H9 (cell line): ENCODE measurements around the gene RGL2. TPM values are rescaled to one million over a fixed set of nuclear protein-coding genes. Genes with fewer than 3 reads are reported as not detected.
A peak's percentile ranks its signal among the peaks of the same experiment; 100 is the strongest.

ENCODE experiments used
- DNase-seq: peaks from one replicate; pipeline ENCODE4 v3.0.0-alpha.2; 2017
- H2AFZ ChIP-seq: one replicate; pipeline ENCODE4 v1.6.1; 2013; ENCODE audit warnings: mild to moderate bottlenecking, low read length, control low read depth, moderate library complexity
- H2AK5ac ChIP-seq: 2 replicates; pipeline ENCODE4 v1.6.1; 2013; ENCODE audit warnings: low read length, control low read depth, mixed read lengths; ENCODE audit not compliant: insufficient read length
- H2BK120ac ChIP-seq: one replicate; pipeline ENCODE4 v1.6.1; 2013; ENCODE audit warnings: low read depth, mild to moderate bottlenecking, low read length, control low read depth, inconsistent platforms; ENCODE audit not compliant: poor library complexity, severe bottlenecking
- H2BK12ac ChIP-seq: 2 replicates; pipeline ENCODE4 v1.6.1; 2013; ENCODE audit warnings: low read length, control low read depth, mixed read lengths, low read depth; ENCODE audit not compliant: insufficient read length
- H2BK15ac ChIP-seq: 2 replicates; pipeline ENCODE4 v1.6.1; 2013; ENCODE audit warnings: low read depth, low read length, control low read depth
- H2BK20ac ChIP-seq: one replicate; pipeline ENCODE4 v1.6.1; 2013; ENCODE audit warnings: low read depth, mild to moderate bottlenecking, low read length, control low read depth, inconsistent platforms; ENCODE audit not compliant: poor library complexity, severe bottlenecking
- H2BK5ac ChIP-seq: 2 replicates; pipeline ENCODE4 v1.6.1; 2013; ENCODE audit warnings: low read length, control low read depth, mixed read lengths; ENCODE audit not compliant: insufficient read length
- H3K14ac ChIP-seq: 2 replicates; pipeline ENCODE4 v1.6.1; 2013; ENCODE audit warnings: low read length, control low read depth; ENCODE audit not compliant: insufficient read depth
- H3K18ac ChIP-seq: 2 replicates; pipeline ENCODE4 v1.6.1; 2013; ENCODE audit warnings: low read depth, mild to moderate bottlenecking, mixed read lengths, low read length, control low read depth; ENCODE audit not compliant: insufficient read length
- H3K23ac ChIP-seq: 2 replicates; pipeline ENCODE4 v1.6.1; 2013; ENCODE audit warnings: low read length, control low read depth, mixed read lengths, low read depth; ENCODE audit not compliant: insufficient read length
- H3K23me2 ChIP-seq: 2 replicates; pipeline ENCODE4 v1.6.1; 2013; ENCODE audit warnings: low read depth, mild to moderate bottlenecking, mixed read lengths, low read length, control low read depth; ENCODE audit not compliant: insufficient read length, poor library complexity, severe bottlenecking
- H3K27ac ChIP-seq: 2 replicates; pipeline ENCODE4 v1.5.1; 2013; ENCODE audit warnings: low read length, control low read depth, mixed read lengths, low read depth; ENCODE audit not compliant: insufficient read length
- H3K27me3 ChIP-seq: 2 replicates; pipeline ENCODE4 v1.6.1; 2013; ENCODE audit warnings: low read length, control low read depth, inconsistent platforms; ENCODE audit not compliant: insufficient read depth
- H3K4ac ChIP-seq: 2 replicates; pipeline ENCODE4 v1.6.1; 2013; ENCODE audit warnings: low read depth, mild to moderate bottlenecking, control low read depth, inconsistent platforms, low read length, moderate library complexity
- H3K4me1 ChIP-seq: 2 replicates; pipeline ENCODE4 v1.6.1; 2013; ENCODE audit warnings: low read length, control low read depth, inconsistent platforms; ENCODE audit not compliant: insufficient read depth
- H3K4me2 ChIP-seq: 2 replicates; pipeline ENCODE4 v1.6.1; 2013; ENCODE audit warnings: low read length, control low read depth, mixed read lengths; ENCODE audit not compliant: insufficient read length, insufficient read depth
- H3K56ac ChIP-seq: 2 replicates; pipeline ENCODE4 v1.6.1; 2013; ENCODE audit warnings: low read depth, mild to moderate bottlenecking, mixed read lengths, low read length, control low read depth; ENCODE audit not compliant: insufficient read length
- H3K79me1 ChIP-seq: 2 replicates; pipeline ENCODE4 v1.6.1; 2013; ENCODE audit warnings: low read depth, mild to moderate bottlenecking, moderate library complexity, low read length, control low read depth, inconsistent platforms; ENCODE audit not compliant: insufficient read depth, poor library complexity, severe bottlenecking
- H3K79me2 ChIP-seq: 2 replicates; pipeline ENCODE4 v1.6.1; 2013; ENCODE audit warnings: low read length, control low read depth, inconsistent platforms; ENCODE audit not compliant: insufficient read depth
- H3K9ac ChIP-seq: 2 replicates; pipeline ENCODE4 v1.6.1; 2013; ENCODE audit warnings: low read length, control low read depth, mixed read lengths; ENCODE audit not compliant: insufficient read length; ENCODE audit errors: extremely low read depth
- H3K9me3 ChIP-seq: one replicate; pipeline ENCODE4 v1.6.1; 2013; ENCODE audit warnings: low read depth, low read length, inconsistent platforms; ENCODE audit not compliant: control insufficient read depth
- H3T11ph ChIP-seq: one replicate; pipeline ENCODE4 v1.6.1; 2013; ENCODE audit warnings: mild to moderate bottlenecking, low read length, control low read depth, inconsistent platforms
- H4K20me1 ChIP-seq: one replicate; pipeline ENCODE4 v1.6.1; 2013; ENCODE audit not compliant: control insufficient read depth, insufficient read length, insufficient read depth
- H4K5ac ChIP-seq: 2 replicates; pipeline ENCODE4 v1.6.1; 2013; ENCODE audit warnings: low read depth, mild to moderate bottlenecking, mixed read lengths, low read length, control low read depth; ENCODE audit not compliant: insufficient read length
- H4K8ac ChIP-seq: replicated peaks from 2 replicates; pipeline ENCODE4 v1.6.1; 2013; ENCODE audit warnings: low read length, control low read depth, mixed read lengths, low read depth; ENCODE audit not compliant: insufficient read length
- H4K91ac ChIP-seq: 2 replicates; pipeline ENCODE4 v1.6.1; 2013; ENCODE audit warnings: low read depth, mild to moderate bottlenecking, moderate library complexity, mixed read lengths, low read length, control low read depth; ENCODE audit not compliant: insufficient read length
- H3K27ac Mint-ChIP-seq, 3 experiments: 2 replicates in 2 of 3; 3 replicates in 1 of 3; pipeline ENCODE4 v1.8.0; 2020 to 2021; ENCODE audit warnings: mixed read lengths in 3 of 3, mild to moderate bottlenecking in 1 of 3, moderate library complexity in 1 of 3
- H3K27me3 Mint-ChIP-seq: 2 replicates; pipeline ENCODE4 v1.8.0; 2021; ENCODE audit warnings: low read depth, mild to moderate bottlenecking, moderate library complexity, mixed read lengths
- H3K36me3 Mint-ChIP-seq, 3 experiments: 2 replicates in 2 of 3; 3 replicates in 1 of 3; pipeline ENCODE4 v1.8.0; 2020 to 2021; ENCODE audit warnings: low read depth in 3 of 3, mixed read lengths in 3 of 3; ENCODE audit not compliant: insufficient read depth in 1 of 3
- H3K4me1 Mint-ChIP-seq, 2 experiments: 2 replicates each; pipeline ENCODE4 v1.8.0; 2020; ENCODE audit warnings: mixed read lengths in 2 of 2
- H3K4me3 Mint-ChIP-seq, 2 experiments: 2 replicates in 1 of 2; 3 replicates in 1 of 2; pipeline ENCODE4 v1.8.0; 2020 to 2021; ENCODE audit warnings: mild to moderate bottlenecking in 2 of 2, mixed read lengths in 2 of 2, moderate library complexity in 1 of 2
- H3K9me3 Mint-ChIP-seq, 2 experiments: 2 replicates in 1 of 2; 3 replicates in 1 of 2; pipeline ENCODE4 v1.8.0; 2020; ENCODE audit warnings: mild to moderate bottlenecking in 2 of 2, mixed read lengths in 2 of 2, moderate library complexity in 1 of 2
- CTCF ChIP-seq: fragments of 200-600 bp; sonication (generic); conservative IDR thresholded peaks from 3 replicates; pipeline ENCODE4 v1.8.0; 2021; ENCODE audit warnings: antibody characterized with exemption, mild to moderate bottlenecking
- WGBS: extraction: QIAGEN DNeasy Blood & Tissue Kit; methylation state at CpG from one replicate; pipeline ENCODE4 v1.1.7; 2013; ENCODE audit warnings: missing lambda C conversion rate, low lambda C conversion rate, mixed read lengths; ENCODE audit not compliant: insufficient read length; ENCODE audit errors: extremely low coverage; 5-methylcytosine and 5-hydroxymethylcytosine counted together
- total RNA-seq: library from RNA; stranded (reverse); gene quantifications from 2 replicates; pipeline ENCODE4 v1.2.1, GENCODE V29; 2021

RGL2 gene
- total RNA-seq, 1 experiment from 2014 or later = 74.3 TPM

- Histone ChIP-seq H3K18ac (peak overlapping the region; percentile 39), H3K9me3 (no peaks in the 10 kb centered on the region), H3K23ac (no peak overlapping the region), H4K91ac (no peak overlapping the region), H2BK15ac (no peak overlapping the region), H2BK20ac (no peak overlapping the region), H3K27ac (no peak overlapping the region), H3K23me2 (peaks cover 31% of the 10 kb centered on the region), H3K14ac (peak overlapping the region; percentile 49; the same call in 1 of the 2 replicates), H3K79me2 (no peaks in the 10 kb centered on the region; the same call in 1 of the 2 replicates), H3K27me3 (no peaks in the 10 kb centered on the region), H3K9ac (no peak overlapping the region), H2BK120ac (no peak overlapping the region), H3K4me1 (no peaks in the 10 kb centered on the region), H4K8ac (no peak overlapping the region), H3K56ac (no peak overlapping the region), H2AK5ac (no peak overlapping the region), H4K5ac (no peak overlapping the region), H3K4ac (no peak overlapping the region), H2AFZ (no peak overlapping the region), H3K79me1 (no peaks in the 10 kb centered on the region), H3T11ph (no peak overlapping the region), H3K4me2 (peak overlapping the region; percentile 92), H2BK5ac (no peak overlapping the region), H2BK12ac (no peak overlapping the region), H4K20me1 (no peaks in the 10 kb centered on the region)
- peaks cover 7 to 27% (median 19%) of the 10 kb centered on the region in 3 experiments; a peak in 6 of 7 replicates for H3K36me3 Mint-ChIP-seq
- no peak for TF ChIP-seq CTCF
- peak; percentile 77 for DNase-seq
- H3K9me3 Mint-ChIP-seq = no peaks in the 10 kb centered on the region
- H3K4me3 Mint-ChIP-seq = peak overlapping the region; percentile 83 to 97
- WGBS = no CpG with 5 or more reads among the region's 10 CpGs
- H3K27ac Mint-ChIP-seq = peak overlapping the region in 1 of 3 experiments; percentile 68; a peak in 1 of 7 replicates
- H3K27me3 Mint-ChIP-seq = no peaks in the 10 kb centered on the region; the same call in 1 of the 2 replicates
- H3K4me1 Mint-ChIP-seq = peaks cover 42 to 46% of the 10 kb centered on the region in 2 experiments
Measured at GRCh38 chr6:33314515-33314942, 15.8 kb upstream of the RGL2 start.
